Thoracic aorta (tissue), 2 donors: ENCODE data around the gene TSC22D1. TPM values are rescaled to one million over a fixed set of nuclear protein-coding genes. Genes with fewer than 3 reads are reported as not detected.

Source experiments
- ATAC-seq: fragments of 150-250 bp; one replicate; pipeline ENCODE4 v1.8.0; 2017; ENCODE audit warnings: low read depth; ENCODE audit not compliant: insufficient number of reproducible peaks, low FRiP score
- DNase-seq: peaks from one replicate; pipeline ENCODE4 v3.0.0-alpha.2; 2020; ENCODE audit warnings: low spot score
- H3K27ac ChIP-seq, 2 donors: fragments of 200-600 bp; sonication (generic); 1 replicate in 1 of 2; 2 replicates in 1 of 2; pipeline ENCODE4 v1.5.1; 2016; ENCODE audit warnings: mild to moderate bottlenecking in 2 of 2, moderate library complexity in 2 of 2
- H3K27me3 ChIP-seq: fragments of 200-600 bp; sonication (generic); replicated peaks from 2 replicates; pipeline ENCODE4 v1.6.0; 2016; ENCODE audit warnings: mild to moderate bottlenecking; ENCODE audit not compliant: insufficient read depth
- H3K36me3 ChIP-seq: fragments of 200-600 bp; sonication (generic); one replicate; pipeline ENCODE4 v1.5.1; 2016
- H3K4me1 ChIP-seq, 2 donors: fragments of 200-600 bp; sonication (generic); 1 replicate in 1 of 2; 2 replicates in 1 of 2; pipeline versions ENCODE4 v1.5.1 to v1.6.0; 2016; ENCODE audit warnings: low read depth in 2 of 2, mild to moderate bottlenecking in 1 of 2; ENCODE audit not compliant: control insufficient read depth in 1 of 2
- H3K4me3 ChIP-seq: fragments of 200-600 bp; sonication (generic); 2 replicates; pipeline ENCODE4 v1.5.1; 2016; ENCODE audit warnings: mild to moderate bottlenecking
- H3K9me3 ChIP-seq: fragments of 200-600 bp; sonication (generic); 2 replicates; pipeline ENCODE4 v1.5.1; 2016
- total RNA-seq, 2 donors: library from RNA; depleted of rRNA; stranded (reverse); fragments of >200 nt; gene quantifications; one replicate each; pipeline versions ENCODE4 v1.1.0 to v1.2.3, GENCODE V29; 2016
- TF ChIP-seq, protein P1 (sequence below): fragments of 200-600 bp; sonication (generic); IDR thresholded peaks from one replicate; pipeline ENCODE4 v1.5.1; 2019; ENCODE audit warnings: antibody characterized with exemption

Gene TSC22D1
- total RNA-seq, 2 donors from 2014 or later, result 107 to 129 TPM

GRCh38 chr13:44436589-44437337 is 139.4 kb downstream of the TSC22D1 start:
- DNase-seq (peak; percentile 67), ATAC-seq (peak; percentile 67)
- peaks cover 8% of the 10 kb centered on the region for H3K36me3 ChIP-seq
- peak overlapping the region; percentile 83 to 88 for H3K27ac ChIP-seq
- H3K27me3 ChIP-seq, result no peaks in the 10 kb centered on the region
- TF ChIP-seq, protein P1, sequence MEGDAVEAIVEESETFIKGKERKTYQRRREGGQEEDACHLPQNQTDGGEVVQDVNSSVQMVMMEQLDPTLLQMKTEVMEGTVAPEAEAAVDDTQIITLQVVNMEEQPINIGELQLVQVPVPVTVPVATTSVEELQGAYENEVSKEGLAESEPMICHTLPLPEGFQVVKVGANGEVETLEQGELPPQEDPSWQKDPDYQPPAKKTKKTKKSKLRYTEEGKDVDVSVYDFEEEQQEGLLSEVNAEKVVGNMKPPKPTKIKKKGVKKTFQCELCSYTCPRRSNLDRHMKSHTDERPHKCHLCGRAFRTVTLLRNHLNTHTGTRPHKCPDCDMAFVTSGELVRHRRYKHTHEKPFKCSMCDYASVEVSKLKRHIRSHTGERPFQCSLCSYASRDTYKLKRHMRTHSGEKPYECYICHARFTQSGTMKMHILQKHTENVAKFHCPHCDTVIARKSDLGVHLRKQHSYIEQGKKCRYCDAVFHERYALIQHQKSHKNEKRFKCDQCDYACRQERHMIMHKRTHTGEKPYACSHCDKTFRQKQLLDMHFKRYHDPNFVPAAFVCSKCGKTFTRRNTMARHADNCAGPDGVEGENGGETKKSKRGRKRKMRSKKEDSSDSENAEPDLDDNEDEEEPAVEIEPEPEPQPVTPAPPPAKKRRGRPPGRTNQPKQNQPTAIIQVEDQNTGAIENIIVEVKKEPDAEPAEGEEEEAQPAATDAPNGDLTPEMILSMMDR, result no peak
- H3K4me1 ChIP-seq, result peaks cover 11 to 35% of the 10 kb centered on the region in 2 donors
- no peaks in the 10 kb centered on the region for H3K9me3 ChIP-seq
- peak overlapping the region; percentile 80 for H3K4me3 ChIP-seq

GRCh38 chr13:44435919-44436510 is 140.1 kb downstream of the TSC22D1 start:
- H3K27ac ChIP-seq, result peak overlapping the region; percentile 83 to 88
- H3K9me3 ChIP-seq, result no peaks in the 10 kb centered on the region
- TF ChIP-seq, protein P1, result no peak
- no peak for ATAC-seq
- peak overlapping the region; percentile 80 for H3K4me3 ChIP-seq
- H3K4me1 ChIP-seq, result peaks cover 11 to 35% of the 10 kb centered on the region in 2 donors
- DNase-seq, result no peak
- peaks cover 8% of the 10 kb centered on the region for H3K36me3 ChIP-seq
- no peaks in the 10 kb centered on the region for H3K27me3 ChIP-seq

DNA sequence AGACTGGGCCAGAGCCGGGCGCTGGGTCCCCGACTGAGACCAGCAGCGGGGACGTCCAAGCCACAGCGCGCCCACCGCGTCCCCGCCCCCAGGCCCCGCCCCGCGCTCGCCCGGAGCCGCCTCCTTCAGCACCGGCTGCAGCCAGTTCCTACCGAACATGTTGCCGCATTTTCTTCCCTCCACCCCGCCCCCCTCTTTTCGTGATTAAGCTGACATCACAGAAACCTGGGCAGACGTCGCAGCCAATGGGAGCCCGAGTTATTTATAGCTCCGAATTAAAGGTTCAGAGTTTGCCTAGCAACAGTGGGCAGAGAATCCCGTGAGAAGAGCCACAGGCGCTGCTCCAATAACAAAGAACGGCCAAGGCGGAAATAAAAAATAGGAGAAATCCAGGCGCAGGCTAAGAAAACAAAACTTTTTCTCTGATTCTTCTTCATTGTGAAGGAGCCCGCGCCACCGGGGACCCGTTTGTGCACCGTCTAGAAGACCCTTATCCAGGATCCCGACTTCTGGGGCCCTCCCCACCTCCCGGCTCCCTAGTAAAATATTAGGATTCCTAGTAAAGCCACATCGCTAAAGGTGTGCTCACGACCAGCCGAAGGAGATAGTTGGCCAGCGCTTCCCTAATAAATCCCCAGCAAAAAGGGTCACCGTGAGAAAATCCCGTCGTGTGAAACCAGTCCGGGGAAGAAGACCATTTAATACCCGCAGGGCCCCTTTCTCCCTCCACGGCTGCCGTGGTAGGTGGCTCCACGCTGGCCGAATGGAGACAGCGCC is 140.8 kb downstream of the TSC22D1 start:
- H3K27me3 ChIP-seq, result no peaks in the 10 kb centered on the region
- peaks cover 8% of the 10 kb centered on the region for H3K36me3 ChIP-seq
- ATAC-seq, result peak; percentile 84
- H3K27ac ChIP-seq, result peak overlapping the region; percentile 83 to 88
- H3K4me3 ChIP-seq, result peak overlapping the region; percentile 80
- H3K9me3 ChIP-seq, result no peaks in the 10 kb centered on the region
- peak; percentile 94 for DNase-seq
- TF ChIP-seq, protein P1, result no peak
- H3K4me1 ChIP-seq, result peaks cover 11 to 35% of the 10 kb centered on the region in 2 donors

DNA sequence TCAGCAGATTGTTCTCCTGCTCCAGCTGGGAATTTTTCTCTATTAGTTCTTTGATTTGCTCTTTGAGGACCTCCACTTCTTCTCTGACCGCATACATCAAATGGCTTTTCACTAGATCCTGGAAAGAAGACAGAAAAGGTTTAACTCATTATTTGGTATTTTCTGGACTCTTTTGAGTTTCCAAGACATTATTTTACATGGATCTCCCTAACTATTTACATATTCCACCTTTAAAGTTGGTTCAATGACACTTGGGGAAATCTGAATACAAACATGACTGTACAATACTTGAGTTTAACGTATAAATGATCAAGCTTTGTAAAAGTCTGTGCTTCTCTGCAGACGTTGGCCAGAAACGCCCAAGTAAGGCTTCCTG is 141.4 kb downstream of the TSC22D1 start:
- Histone ChIP-seq H3K4me3 (peak overlapping the region; percentile 80), H3K27ac (peak overlapping the region in 1 of 2 donors; percentile 83), H3K4me1 (peaks cover 11 to 35% of the 10 kb centered on the region in 2 donors), H3K9me3 (no peaks in the 10 kb centered on the region), H3K36me3 (peaks cover 8% of the 10 kb centered on the region), H3K27me3 (no peaks in the 10 kb centered on the region)
- TF ChIP-seq, protein P1, result no peak
- DNase-seq (no peak), ATAC-seq (peak; percentile 2)
